Measurements from ENCODE around the gene TMPRSS4.

- TF ChIP-seq GATA2 (IDR thresholded peaks at IDR 0.05; ENCODE audit: low read depth, low read length), result no peak
- TF ChIP-seq GATA3 (IDR thresholded peaks at IDR 0.05; ENCODE audit: low read depth, low read length), result no peak
These were observed 17.5 kb upstream of the TMPRSS4 start for GRCh38 chr11:118059246-118059940.
